HG03139 (cell line): Measurements from ENCODE around the gene NUBP1.

Experiments
- ATAC-seq: cut with Tn5 transposase; IDR thresholded peaks from one replicate; pipeline ENCODE4 v1.9.1; 2021; ENCODE audit not compliant: unreplicated experiment

Gene NUBP1

DNA sequence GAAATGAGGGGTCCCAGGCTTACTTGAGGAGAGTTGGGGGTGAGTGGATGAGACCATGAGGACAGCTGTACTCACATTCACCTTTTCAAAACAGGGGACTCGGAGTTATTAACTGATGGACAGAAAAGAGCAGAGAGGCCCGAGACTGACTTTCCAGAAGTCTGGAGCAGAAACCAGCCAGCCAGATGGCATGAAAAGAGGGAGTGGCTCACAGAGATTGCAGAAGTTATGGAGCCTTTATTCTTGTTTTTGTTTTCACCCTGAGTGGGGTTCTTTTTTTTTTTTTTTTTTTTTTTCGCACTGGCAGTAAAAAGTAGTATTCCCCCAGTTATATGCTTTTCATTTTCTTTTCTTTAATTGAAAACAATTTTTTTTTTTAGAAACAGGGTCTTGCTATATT, 56.1 kb downstream of the NUBP1 start:
- ATAC-seq, result no peak

DNA sequence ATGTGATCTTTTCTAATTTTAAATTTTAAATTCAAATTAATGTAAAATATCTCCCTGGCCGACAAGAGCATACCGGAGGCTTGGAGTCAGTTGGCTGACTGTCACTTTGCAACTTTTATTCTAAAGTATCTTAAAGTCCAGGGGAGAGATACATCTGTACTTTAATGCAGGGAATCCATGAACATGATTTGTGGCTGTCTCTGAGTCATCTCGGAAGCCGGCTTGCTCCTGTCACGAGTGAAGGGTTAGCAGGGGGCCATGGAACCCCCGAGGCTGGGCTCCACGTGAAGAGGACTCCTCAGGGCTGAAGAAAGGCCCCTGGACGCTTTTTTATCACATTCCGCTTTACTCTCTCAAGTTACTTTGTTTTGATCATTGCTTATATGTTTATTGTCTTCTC, 61.7 kb downstream of the NUBP1 start:
- no peak for ATAC-seq

DNA sequence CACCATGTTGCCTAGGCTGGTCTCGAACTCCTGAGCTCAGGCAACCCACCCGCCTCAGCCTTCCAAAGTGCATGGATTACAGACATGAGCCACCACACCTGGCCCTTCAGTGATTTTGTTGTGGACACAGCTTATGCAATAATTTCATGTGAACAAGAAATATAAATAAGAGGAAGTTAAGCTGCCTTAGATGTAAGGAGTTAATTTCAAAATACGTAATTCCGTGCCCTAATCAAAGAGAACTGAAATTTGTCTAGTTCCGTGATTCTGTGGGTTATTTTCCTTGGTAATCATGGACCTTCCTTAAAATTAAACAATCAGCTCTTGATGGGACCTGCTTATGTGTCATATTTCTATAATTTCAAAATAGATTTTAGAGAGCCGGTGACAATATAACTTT, 63.1 kb downstream of the NUBP1 start:
- ATAC-seq, result no peak

DNA sequence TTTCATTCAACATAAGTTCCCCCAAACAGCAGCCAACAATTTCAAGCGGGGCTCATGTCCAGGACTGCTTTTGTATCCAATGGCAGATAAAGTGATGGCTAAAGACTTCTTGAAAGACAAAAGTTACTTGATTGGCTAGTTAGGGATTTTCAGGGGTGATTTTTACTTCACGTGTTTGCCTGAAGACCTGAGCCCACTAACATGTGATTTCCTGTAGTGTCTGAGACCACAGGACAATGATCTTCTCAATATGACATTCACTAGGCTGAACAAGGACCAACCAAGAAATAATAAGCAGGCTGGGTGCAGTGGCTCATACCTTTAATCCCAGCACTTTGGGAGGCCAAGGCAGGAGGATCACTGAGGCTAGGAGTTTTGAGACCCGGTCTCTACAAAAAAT, 64.6 kb downstream of the NUBP1 start:
- ATAC-seq, result no peak

DNA sequence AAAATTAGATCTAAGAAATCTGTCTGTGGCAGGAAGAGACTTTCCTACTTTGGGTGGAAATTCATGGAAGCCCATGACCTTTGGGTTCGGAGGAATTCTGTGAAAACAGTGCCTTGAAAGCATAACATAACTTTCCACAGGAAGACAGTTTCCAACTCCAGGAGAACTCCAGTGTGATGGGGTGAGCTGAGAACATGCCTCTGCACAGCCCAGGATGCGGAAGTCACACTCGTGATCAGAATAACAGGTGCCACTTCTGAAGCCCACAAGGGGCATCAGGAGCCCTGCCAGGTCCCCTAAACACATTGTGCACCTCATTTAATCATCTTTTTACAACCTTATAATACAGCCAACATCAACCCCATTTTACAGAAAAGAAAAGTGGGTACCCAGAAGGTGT, 65.2 kb downstream of the NUBP1 start:
- ATAC-seq, result no peak

DNA sequence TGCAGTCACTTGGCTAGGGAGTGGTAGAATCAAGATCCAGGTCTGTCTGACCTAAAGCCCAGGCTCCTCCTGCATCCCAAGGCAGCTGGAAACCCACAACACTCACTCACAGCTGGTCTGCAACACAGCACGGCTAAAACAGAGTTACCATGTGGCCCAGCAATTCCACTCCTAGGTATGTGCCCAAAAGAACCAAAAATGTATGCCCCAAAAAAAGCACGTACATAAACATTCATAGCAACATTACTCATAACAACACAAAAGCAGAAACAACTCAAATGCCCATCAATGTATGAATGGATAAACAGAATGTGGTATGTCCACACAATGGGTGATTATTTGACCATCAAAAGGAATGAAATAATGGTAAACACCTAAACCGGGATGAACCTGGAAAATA, 66.1 kb downstream of the NUBP1 start:
- ATAC-seq, result no peak

DNA sequence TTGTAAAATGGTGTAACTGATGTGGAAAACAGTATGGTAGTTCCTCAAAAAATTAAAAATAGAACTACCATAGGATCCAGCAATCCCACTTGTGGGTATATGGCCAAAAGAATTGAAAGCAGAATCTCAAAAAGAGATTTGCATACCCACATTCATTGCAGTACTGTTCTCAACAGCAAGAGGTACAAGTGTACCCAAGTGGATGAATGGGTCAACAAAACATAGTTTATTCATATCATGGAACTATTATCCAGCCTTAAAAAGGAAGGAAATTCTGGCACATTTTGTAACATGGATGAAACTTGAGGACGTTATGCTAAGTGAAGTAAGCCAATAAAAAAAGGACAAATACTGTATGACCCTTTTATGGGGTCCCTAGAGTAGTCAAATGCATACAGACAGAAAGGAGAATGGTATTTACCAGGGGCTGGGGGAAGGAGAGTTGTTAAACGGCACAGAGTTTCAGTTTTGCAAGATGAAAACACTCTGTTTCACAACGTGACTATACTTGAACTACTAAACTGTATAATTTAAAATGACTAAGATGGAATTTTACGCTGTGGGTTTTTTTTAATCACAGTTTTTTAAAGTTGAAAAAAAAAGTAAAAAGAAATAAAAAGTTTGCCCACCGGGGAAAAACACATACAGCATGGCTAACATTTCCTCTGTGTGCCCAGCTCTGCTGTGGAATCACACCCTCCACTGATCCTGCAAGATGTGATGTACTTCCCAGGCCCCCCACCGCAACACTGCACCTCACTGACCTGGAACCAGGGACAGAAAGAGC, 68.9 kb downstream of the NUBP1 start:
- no peak for ATAC-seq

DNA sequence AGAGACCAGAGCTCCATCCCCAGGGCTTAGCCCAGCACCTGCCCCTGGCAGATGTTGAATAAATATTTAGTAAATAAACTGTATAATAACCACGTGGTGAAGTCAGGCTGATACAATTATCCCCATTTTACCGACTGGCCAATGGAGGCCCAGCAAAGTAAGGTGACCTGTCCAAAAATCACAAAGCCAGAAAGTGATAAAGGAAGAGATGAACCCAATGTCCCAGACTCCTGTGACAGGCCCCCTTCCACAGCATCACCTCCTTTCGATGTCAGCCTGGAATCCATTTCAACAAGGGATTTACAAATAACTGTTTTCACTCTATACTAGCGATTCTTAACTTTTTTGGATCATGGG, 69.4 kb downstream of the NUBP1 start:
- no peak for ATAC-seq

DNA sequence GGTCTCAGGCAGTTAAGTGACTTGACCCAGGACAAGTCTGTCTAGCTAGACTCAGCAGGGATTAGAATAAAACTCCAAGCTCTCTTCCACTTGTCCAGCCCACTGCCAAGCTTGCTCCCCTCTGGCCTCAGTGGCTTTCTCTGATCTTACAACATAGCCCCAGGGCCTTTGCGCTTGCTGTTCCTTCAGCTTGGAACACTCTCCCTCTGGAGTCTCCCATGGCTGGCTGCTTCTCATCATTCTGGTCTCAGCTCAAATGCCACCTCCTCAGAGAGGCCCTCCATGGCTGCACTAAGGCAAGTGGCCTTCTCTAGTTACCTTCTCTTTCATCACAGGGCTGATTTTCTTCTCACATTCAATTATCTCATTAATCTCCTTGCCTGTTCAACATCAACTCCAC, 73.9 kb downstream of the NUBP1 start:
- ATAC-seq, result no peak

- ATAC-seq, result no peak
Observed at GRCh38 chr16:10817963-10818941, 74.6 kb downstream of the NUBP1 start, which contains the start of gene TVP23A. Gene TVP23A (minus strand): TSS chr16:10818794. CDS start chr16:10818493, 301 bp downstream.
